B cell (primary cell): ENCODE data around the gene NRDE2.

ENCODE experiments used
- EZH2 ChIP-seq: IDR thresholded peaks from 2 replicates; pipeline ENCODE4 v1.6.1; 2012; ENCODE audit warnings: borderline replicate concordance, low read depth, mild to moderate bottlenecking, moderate library complexity, low read length; ENCODE audit not compliant: insufficient read depth, poor library complexity, severe bottlenecking
- TF ChIP-seq, protein P1 (sequence below): fragments of 200-600 bp; IDR thresholded peaks from one replicate; pipeline ENCODE4 v1.8.0; 2022; ENCODE audit warnings: antibody characterized with exemption, mild to moderate bottlenecking

DNA sequence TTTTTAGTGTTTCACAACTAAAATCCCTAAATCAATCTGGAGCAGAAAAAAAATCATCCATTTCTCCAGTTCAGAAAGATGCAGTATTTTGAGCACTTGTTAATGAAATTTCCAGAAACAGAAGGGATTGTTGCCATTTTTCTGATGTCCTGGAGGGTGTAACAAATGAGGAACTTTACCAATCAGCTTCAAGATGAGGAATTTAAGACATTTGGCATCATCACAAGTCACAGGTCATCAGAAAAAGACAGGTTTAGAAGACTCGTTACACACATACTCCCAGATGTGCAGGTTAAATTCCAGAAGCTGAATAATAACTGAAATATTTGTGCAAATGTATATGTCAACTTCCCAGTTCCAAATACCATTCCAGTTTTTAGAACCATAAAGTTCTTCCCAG lies 75.9 kb downstream of the NRDE2 start:
- TF ChIP-seq, protein P1, sequence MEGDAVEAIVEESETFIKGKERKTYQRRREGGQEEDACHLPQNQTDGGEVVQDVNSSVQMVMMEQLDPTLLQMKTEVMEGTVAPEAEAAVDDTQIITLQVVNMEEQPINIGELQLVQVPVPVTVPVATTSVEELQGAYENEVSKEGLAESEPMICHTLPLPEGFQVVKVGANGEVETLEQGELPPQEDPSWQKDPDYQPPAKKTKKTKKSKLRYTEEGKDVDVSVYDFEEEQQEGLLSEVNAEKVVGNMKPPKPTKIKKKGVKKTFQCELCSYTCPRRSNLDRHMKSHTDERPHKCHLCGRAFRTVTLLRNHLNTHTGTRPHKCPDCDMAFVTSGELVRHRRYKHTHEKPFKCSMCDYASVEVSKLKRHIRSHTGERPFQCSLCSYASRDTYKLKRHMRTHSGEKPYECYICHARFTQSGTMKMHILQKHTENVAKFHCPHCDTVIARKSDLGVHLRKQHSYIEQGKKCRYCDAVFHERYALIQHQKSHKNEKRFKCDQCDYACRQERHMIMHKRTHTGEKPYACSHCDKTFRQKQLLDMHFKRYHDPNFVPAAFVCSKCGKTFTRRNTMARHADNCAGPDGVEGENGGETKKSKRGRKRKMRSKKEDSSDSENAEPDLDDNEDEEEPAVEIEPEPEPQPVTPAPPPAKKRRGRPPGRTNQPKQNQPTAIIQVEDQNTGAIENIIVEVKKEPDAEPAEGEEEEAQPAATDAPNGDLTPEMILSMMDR: no peak
- no peak for TF ChIP-seq EZH2
